Neural cell (in vitro differentiated cells): ENCODE data around the gene SH3BP4. TPM values are rescaled to one million over a fixed set of nuclear protein-coding genes. Genes with fewer than 3 reads are reported as not detected.

Experiments used
- H2AFZ ChIP-seq: fragments of 200-600, 300-800 bp; sonication (generic), shearing (Covaris generic); 2 replicates; pipeline ENCODE4 v1.6.0; 2014; ENCODE audit warnings: low read depth, mild to moderate bottlenecking, antibody characterized with exemption, low read length, moderate library complexity
- H3F3A ChIP-seq: fragments of 200-600 bp; shearing (Covaris generic); 2 replicates; pipeline ENCODE4 v1.6.1; 2016; ENCODE audit warnings: mild to moderate bottlenecking, moderate library complexity, mixed read lengths, antibody characterized with exemption, low read length; ENCODE audit not compliant: insufficient read depth, poor library complexity, severe bottlenecking
- H3K27ac ChIP-seq: fragments of 200-600, 300-800 bp; sonication (generic), shearing (Covaris generic); 2 replicates; pipeline ENCODE4 v1.5.1; 2014; ENCODE audit warnings: mild to moderate bottlenecking, low read length, moderate library complexity
- H3K27me3 ChIP-seq: fragments of 300-800, 200-600 bp; sonication (generic), shearing (Covaris generic); 2 replicates; pipeline ENCODE4 v1.6.0; 2014; ENCODE audit warnings: mild to moderate bottlenecking, low read depth, low read length, moderate library complexity; ENCODE audit not compliant: insufficient read depth
- H3K36me3 ChIP-seq: fragments of 300-800, 200-600 bp; sonication (generic), shearing (Covaris generic); 2 replicates; pipeline ENCODE4 v1.5.1; 2014; ENCODE audit warnings: mild to moderate bottlenecking, antibody characterized with exemption, low read length, moderate library complexity; ENCODE audit not compliant: insufficient read depth
- H3K4me2 ChIP-seq: fragments of 300-800, 200-600 bp; sonication (generic), shearing (Covaris generic); 2 replicates; pipeline ENCODE4 v1.6.0; 2014; ENCODE audit warnings: mild to moderate bottlenecking, low read length
- H3K4me3 ChIP-seq: fragments of 300-800, 200-600 bp; sonication (generic), shearing (Covaris generic); 2 replicates; pipeline ENCODE4 v1.5.1; 2014; ENCODE audit warnings: mild to moderate bottlenecking, low read length, moderate library complexity
- H3K79me2 ChIP-seq: fragments of 200-600 bp; shearing (Covaris generic); replicated peaks from 2 replicates; pipeline ENCODE4 v1.6.0; 2014; ENCODE audit warnings: mild to moderate bottlenecking, low read length, moderate library complexity; ENCODE audit not compliant: insufficient read depth
- H3K9ac ChIP-seq: fragments of 300-800, 200-600 bp; sonication (generic), shearing (Covaris generic); 2 replicates; pipeline ENCODE4 v1.6.1; 2016; ENCODE audit warnings: mild to moderate bottlenecking, low read length, mixed read lengths
- H3K9me2 ChIP-seq: fragments of 200-600 bp; shearing (Covaris generic); 2 replicates; pipeline ENCODE4 v1.6.1; 2016; ENCODE audit warnings: mild to moderate bottlenecking, low read length, mixed read lengths; ENCODE audit not compliant: insufficient read depth
- H3K9me3 ChIP-seq: fragments of 200-600, 300-800 bp; sonication (generic), shearing (Covaris generic); 2 replicates; pipeline ENCODE4 v1.6.1; 2016; ENCODE audit warnings: mild to moderate bottlenecking, mixed run types, low read length, moderate library complexity, mixed read lengths
- H4K20me1 ChIP-seq: fragments of 200-600 bp; shearing (Covaris generic); 2 replicates; pipeline ENCODE4 v1.6.1; 2016; ENCODE audit warnings: mild to moderate bottlenecking, mixed run types; ENCODE audit not compliant: insufficient read depth
- EP300 ChIP-seq: fragments of 450-650 bp; conservative IDR thresholded peaks from 2 replicates; pipeline ENCODE4 v1.6.1; 2014; ENCODE audit warnings: antibody characterized with exemption, mild to moderate bottlenecking, moderate library complexity; ENCODE audit not compliant: poor library complexity, severe bottlenecking
- EZH2 ChIP-seq: fragments of 200-600, 300-800 bp; shearing (Covaris generic), sonication (generic); IDR thresholded peaks from 2 replicates; pipeline ENCODE4 v1.6.1; 2014; ENCODE audit warnings: antibody characterized with exemption, low read length, borderline replicate concordance, mild to moderate bottlenecking; ENCODE audit not compliant: insufficient read depth, poor library complexity, severe bottlenecking
- MXI1 ChIP-seq: fragments of 450-650 bp; conservative IDR thresholded peaks from 2 replicates; pipeline ENCODE4 v1.6.1; 2014; ENCODE audit warnings: antibody characterized with exemption, mild to moderate bottlenecking; ENCODE audit not compliant: poor library complexity, severe bottlenecking
- POLR2AphosphoS5 ChIP-seq: IDR thresholded peaks from 2 replicates; pipeline ENCODE4 v1.6.1; 2012
- RAD21 ChIP-seq: fragments of 450-650 bp; conservative IDR thresholded peaks from 2 replicates; pipeline ENCODE4 v1.6.1; 2014; ENCODE audit warnings: antibody characterized with exemption, mild to moderate bottlenecking, moderate library complexity
- REST ChIP-seq: IDR thresholded peaks from 2 replicates; pipeline ENCODE4 v1.6.1; 2012; ENCODE audit warnings: borderline replicate concordance
- SMC3 ChIP-seq: fragments of 450-650 bp; conservative IDR thresholded peaks from 2 replicates; pipeline ENCODE4 v1.6.1; 2014; ENCODE audit warnings: antibody characterized with exemption, mild to moderate bottlenecking, moderate library complexity; ENCODE audit not compliant: poor library complexity
- TAF1 ChIP-seq: IDR thresholded peaks from 2 replicates; pipeline ENCODE4 v1.6.1; 2012; ENCODE audit warnings: low read depth
- polyA plus RNA-seq: library from polyadenylated mRNA; depleted of rRNA; stranded (reverse); fragments of >200 nt; gene quantifications from 2 replicates; pipeline ENCODE4 v1.2.3, GENCODE V29; 2014
- TF ChIP-seq, protein P1 (sequence below): fragments of 450-650 bp; IDR thresholded peaks from 2 replicates; pipeline ENCODE4 v1.5.1; 2014; ENCODE audit warnings: antibody characterized with exemption, mild to moderate bottlenecking, moderate library complexity; ENCODE audit not compliant: poor library complexity, severe bottlenecking

The SH3BP4 gene
- polyA plus RNA-seq, 1 donor from 2014 or later = 3.3 TPM

DNA sequence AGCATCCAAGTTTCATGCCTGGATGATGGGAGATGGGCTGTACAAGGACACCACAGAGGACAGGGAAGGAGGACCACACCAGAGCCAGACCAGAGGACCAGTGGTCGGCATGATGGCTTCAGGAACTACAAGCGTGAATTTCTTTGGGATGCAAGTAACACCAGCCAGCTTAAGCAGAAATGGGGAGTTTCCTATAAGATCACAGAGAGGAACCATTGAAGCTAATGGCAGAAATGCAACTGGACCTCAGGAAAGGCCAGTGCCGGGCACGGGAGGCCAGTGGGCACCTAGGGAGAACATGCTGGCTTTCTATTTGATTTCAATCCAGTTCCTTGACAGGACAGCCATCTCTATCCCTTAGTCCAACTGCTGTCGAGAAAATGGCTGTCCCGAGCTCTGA is 145.4 kb downstream of the SH3BP4 start:
- H3F3A ChIP-seq = no peaks in the 10 kb centered on the region
- no peaks in the 10 kb centered on the region for H3K9me2 ChIP-seq
- no peaks in the 10 kb centered on the region for H3K79me2 ChIP-seq
- no peaks in the 10 kb centered on the region for H3K27me3 ChIP-seq
- H3K27ac ChIP-seq = no peak overlapping the region
- H3K4me2 ChIP-seq = no peak overlapping the region
- H3K4me3 ChIP-seq = no peak overlapping the region
- H3K36me3 ChIP-seq = no peaks in the 10 kb centered on the region
- H2AFZ ChIP-seq = no peak overlapping the region
- TF ChIP-seq, protein P1, sequence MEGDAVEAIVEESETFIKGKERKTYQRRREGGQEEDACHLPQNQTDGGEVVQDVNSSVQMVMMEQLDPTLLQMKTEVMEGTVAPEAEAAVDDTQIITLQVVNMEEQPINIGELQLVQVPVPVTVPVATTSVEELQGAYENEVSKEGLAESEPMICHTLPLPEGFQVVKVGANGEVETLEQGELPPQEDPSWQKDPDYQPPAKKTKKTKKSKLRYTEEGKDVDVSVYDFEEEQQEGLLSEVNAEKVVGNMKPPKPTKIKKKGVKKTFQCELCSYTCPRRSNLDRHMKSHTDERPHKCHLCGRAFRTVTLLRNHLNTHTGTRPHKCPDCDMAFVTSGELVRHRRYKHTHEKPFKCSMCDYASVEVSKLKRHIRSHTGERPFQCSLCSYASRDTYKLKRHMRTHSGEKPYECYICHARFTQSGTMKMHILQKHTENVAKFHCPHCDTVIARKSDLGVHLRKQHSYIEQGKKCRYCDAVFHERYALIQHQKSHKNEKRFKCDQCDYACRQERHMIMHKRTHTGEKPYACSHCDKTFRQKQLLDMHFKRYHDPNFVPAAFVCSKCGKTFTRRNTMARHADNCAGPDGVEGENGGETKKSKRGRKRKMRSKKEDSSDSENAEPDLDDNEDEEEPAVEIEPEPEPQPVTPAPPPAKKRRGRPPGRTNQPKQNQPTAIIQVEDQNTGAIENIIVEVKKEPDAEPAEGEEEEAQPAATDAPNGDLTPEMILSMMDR = no peak
- no peak for TF ChIP-seq TAF1
- TF ChIP-seq POLR2AphosphoS5 = no peak
- no peak for TF ChIP-seq SMC3
- TF ChIP-seq EZH2 = no peak
- TF ChIP-seq EP300 = no peak
- no peak for TF ChIP-seq MXI1
- TF ChIP-seq RAD21 = no peak
- no peak for TF ChIP-seq REST
- no peak overlapping the region for H3K9ac ChIP-seq
- no peaks in the 10 kb centered on the region for H3K9me3 ChIP-seq
- no peaks in the 10 kb centered on the region for H4K20me1 ChIP-seq

GRCh38 chr2:235098269-235098668 is 146.5 kb downstream of the SH3BP4 start:
- no peak overlapping the region for H3K27ac ChIP-seq
- no peaks in the 10 kb centered on the region for H3F3A ChIP-seq
- no peaks in the 10 kb centered on the region for H3K9me2 ChIP-seq
- no peaks in the 10 kb centered on the region for H3K36me3 ChIP-seq
- no peak overlapping the region for H3K4me3 ChIP-seq
- H3K9ac ChIP-seq = no peak overlapping the region
- H4K20me1 ChIP-seq = no peaks in the 10 kb centered on the region
- TF ChIP-seq POLR2AphosphoS5 = no peak
- no peak for TF ChIP-seq RAD21
- TF ChIP-seq SMC3 = no peak
- TF ChIP-seq, protein P1 = no peak
- TF ChIP-seq MXI1 = no peak
- no peak for TF ChIP-seq REST
- no peak for TF ChIP-seq EZH2
- H3K4me2 ChIP-seq = no peak overlapping the region
- no peaks in the 10 kb centered on the region for H3K79me2 ChIP-seq
- H3K27me3 ChIP-seq = no peaks in the 10 kb centered on the region
- H2AFZ ChIP-seq = no peak overlapping the region
- H3K9me3 ChIP-seq = no peaks in the 10 kb centered on the region
